Activated B cell treated with CpG ODN at 0.5 μM for 24 hours (primary cell): ENCODE results near the gene HOXA2. TPM values are rescaled to one million over a fixed set of nuclear protein-coding genes. Genes with fewer than 3 reads are reported as not detected.

Experiments used
- ATAC-seq: fragments of 200-7000 bp; cut with Tn5 transposase; one replicate; pipeline ENCODE4 v1.10.0; 2021; ENCODE audit warnings: low read depth, mild to moderate bottlenecking, moderate library complexity
- CTCF ChIA-PET: fragments of 350-600 bp; sonication (Branson Sonifier 250); formaldehyde crosslinking; loops from one replicate; lab custom pipeline; 2021; ENCODE audit warnings: antibody characterized with exemption; lab: Charles Lee
- POLR2A ChIA-PET: fragments of 350-600 bp; sonication (Branson Sonifier 250); formaldehyde crosslinking; loops from one replicate; lab custom pipeline; 2021; ENCODE audit warnings: antibody characterized with exemption; lab: Charles Lee
- DNase-seq: peaks from one replicate; pipeline ENCODE4 v3.0.0; 2022
- H3K27ac Mint-ChIP-seq: one replicate; pipeline ENCODE4 v1.8.0; 2020; ENCODE audit warnings: mixed read lengths
- H3K27me3 Mint-ChIP-seq: one replicate; pipeline ENCODE4 v1.8.0; 2021; ENCODE audit warnings: mixed read lengths
- H3K36me3 Mint-ChIP-seq: one replicate; pipeline ENCODE4 v1.8.0; 2021; ENCODE audit warnings: low read depth, mixed read lengths
- H3K4me1 Mint-ChIP-seq: one replicate; pipeline ENCODE4 v1.8.0; 2021; ENCODE audit warnings: mixed read lengths
- H3K4me3 Mint-ChIP-seq: one replicate; pipeline ENCODE4 v1.8.0; 2020; ENCODE audit warnings: mild to moderate bottlenecking, mixed read lengths
- H3K9me3 Mint-ChIP-seq: one replicate; pipeline ENCODE4 v1.8.0; 2020; ENCODE audit warnings: mixed read lengths
- CTCF ChIP-seq: fragments of 200-600 bp; IDR thresholded peaks from one replicate; pipeline ENCODE4 v1.8.0; 2022; ENCODE audit warnings: antibody characterized with exemption, mild to moderate bottlenecking
- intact Hi-C: fragments of 100-400 bp; cut with micrococcal nuclease; formaldehyde crosslinking; loops from one replicate; pipeline ENCODE4 v1.15.1; 2024
- total RNA-seq: library from RNA; stranded (reverse); gene quantifications from 2 replicates; pipeline ENCODE4 v1.2.3, GENCODE V29; 2022

The HOXA2 gene
- total RNA-seq, 1 donor from 2014 or later, result not detected

- H3K27ac Mint-ChIP-seq, result no peak overlapping the region
- no peak overlapping the region for H3K4me3 Mint-ChIP-seq
- POLR2A ChIA-PET, result no interaction called here
- DNase-seq, result no peak
- no peaks in the 10 kb centered on the region for H3K4me1 Mint-ChIP-seq
- no peak for TF ChIP-seq CTCF
- intact Hi-C loops, result no loop called here
- ATAC-seq, result no peak
- H3K36me3 Mint-ChIP-seq, result no peaks in the 10 kb centered on the region
- no peaks in the 10 kb centered on the region for H3K9me3 Mint-ChIP-seq
- CTCF ChIA-PET, result no interaction called here
- peaks cover 7% of the 10 kb centered on the region for H3K27me3 Mint-ChIP-seq
Observed at GRCh38 chr7:27112955-27113949, 10.8 kb upstream of the HOXA2 start.

- intact Hi-C loops, result no loop called here
- H3K27me3 Mint-ChIP-seq, result peaks cover 7% of the 10 kb centered on the region
- H3K36me3 Mint-ChIP-seq, result no peaks in the 10 kb centered on the region
- ChIA-PET CTCF (no interaction called here), POLR2A (no interaction called here)
- no peak overlapping the region for H3K4me3 Mint-ChIP-seq
- no peaks in the 10 kb centered on the region for H3K9me3 Mint-ChIP-seq
- no peak for TF ChIP-seq CTCF
- no peak overlapping the region for H3K27ac Mint-ChIP-seq
- no peak for ATAC-seq
- no peak for DNase-seq
- no peaks in the 10 kb centered on the region for H3K4me1 Mint-ChIP-seq
Observed at GRCh38 chr7:27112361-27112760, 9.9 kb upstream of the HOXA2 start.

- no peaks in the 10 kb centered on the region for H3K9me3 Mint-ChIP-seq
- no peaks in the 10 kb centered on the region for H3K4me1 Mint-ChIP-seq
- ATAC-seq, result no peak
- CTCF ChIA-PET, result no interaction called here
- H3K4me3 Mint-ChIP-seq, result no peak overlapping the region
- TF ChIP-seq CTCF, result no peak
- peaks cover 7% of the 10 kb centered on the region for H3K27me3 Mint-ChIP-seq
- POLR2A ChIA-PET, result no interaction called here
- H3K27ac Mint-ChIP-seq, result no peak overlapping the region
- no peak for DNase-seq
- intact Hi-C loops, result no loop called here
- H3K36me3 Mint-ChIP-seq, result no peaks in the 10 kb centered on the region
Observed at GRCh38 chr7:27111751-27112277, 9.3 kb upstream of the HOXA2 start.

GRCh38 chr7:27111042-27111750, 8.7 kb upstream of the HOXA2 start:
- ATAC-seq (no peak), DNase-seq (no peak)
- no peak overlapping the region for H3K27ac Mint-ChIP-seq
- no peak for TF ChIP-seq CTCF
- H3K36me3 Mint-ChIP-seq, result no peaks in the 10 kb centered on the region
- no peak overlapping the region for H3K4me3 Mint-ChIP-seq
- H3K4me1 Mint-ChIP-seq, result no peaks in the 10 kb centered on the region
- H3K9me3 Mint-ChIP-seq, result no peaks in the 10 kb centered on the region
- POLR2A ChIA-PET, result no interaction called here
- peaks cover 6% of the 10 kb centered on the region for H3K27me3 Mint-ChIP-seq
- intact Hi-C loops, result no loop called here
- CTCF ChIA-PET, result no interaction called here
